Urothelium cell line (cell line): ENCODE data around the gene UBAC2.
"Not testable (repeated sequence)": the region's sequence is repeated elsewhere in the genome, so short reads cannot be mapped to it uniquely, and the experiment has no call there.

Source experiments
- DNase-seq: peaks from one replicate; pipeline ENCODE4 v3.0.0; 2011; ENCODE audit warnings: low spot score, mixed read lengths
- FAIRE-seq: peaks from 2 replicates; lab custom pipeline; 2011; peaks lifted over from hg19 to GRCh38; lab: Jason Lieb, UNC

Gene UBAC2

GRCh38 chr13:99385940-99386339 is 185.3 kb downstream of the UBAC2 start:
- no peak for DNase-seq
- FAIRE-seq, result no peak

DNA sequence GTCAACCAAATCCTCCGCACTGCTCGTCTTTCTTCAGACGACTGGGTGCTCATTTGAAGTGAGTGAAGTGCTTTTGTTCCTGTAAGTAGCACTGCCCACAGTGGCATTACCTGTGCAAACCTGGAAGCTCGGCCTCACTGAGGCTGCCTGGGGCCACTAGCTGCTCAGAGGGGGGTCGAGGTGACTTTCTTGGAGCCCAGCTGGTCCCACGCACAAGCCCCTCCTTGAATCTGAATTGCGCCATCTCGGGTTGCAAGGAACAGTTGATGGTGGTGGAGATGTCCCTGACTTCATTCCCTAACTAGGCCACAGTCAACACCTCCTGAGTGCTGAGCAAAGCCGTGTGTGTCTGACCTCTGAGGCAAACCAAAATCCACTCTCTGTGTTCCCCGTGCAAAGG is 185.8 kb downstream of the UBAC2 start:
- no peak for DNase-seq

DNA sequence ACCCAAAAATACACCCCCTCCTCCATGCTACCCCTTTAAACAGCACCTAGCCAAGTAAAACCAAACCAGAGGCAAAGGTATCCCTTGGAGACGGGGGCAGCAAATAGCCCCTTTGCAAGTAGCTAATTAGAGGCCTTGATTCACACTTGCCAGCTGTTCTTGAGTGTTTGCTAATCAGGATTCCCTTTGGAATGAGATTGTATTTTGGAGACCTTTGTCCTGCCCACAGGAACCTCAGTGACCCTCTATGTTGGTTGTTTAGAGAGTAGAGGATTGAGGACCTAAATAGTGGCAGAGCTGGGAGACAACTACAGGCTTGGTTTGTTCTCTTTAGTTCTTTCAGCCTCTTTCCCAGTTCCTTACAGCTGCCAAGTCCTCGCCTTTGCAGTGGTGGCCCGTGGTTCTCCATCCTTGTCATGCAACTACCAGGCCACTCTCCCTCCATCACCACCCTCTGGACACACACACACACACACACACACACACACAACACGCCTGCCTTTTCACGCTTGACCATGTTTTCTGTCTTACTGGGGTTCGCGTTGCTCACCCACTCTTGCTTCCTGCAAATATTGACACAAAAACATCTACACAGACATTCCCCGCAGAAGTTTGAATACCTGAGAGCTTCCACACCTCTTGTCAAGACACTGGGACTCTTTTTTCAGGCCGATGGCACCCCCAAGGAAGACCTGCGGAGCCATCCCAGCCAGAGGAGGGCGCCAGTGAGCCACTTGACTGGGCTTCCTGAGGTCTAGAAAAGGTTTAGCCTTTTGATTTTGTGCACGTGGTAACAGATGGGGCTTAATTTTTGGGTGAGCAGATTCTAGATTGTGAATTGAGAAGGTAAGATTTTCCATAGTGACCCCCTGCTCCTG is 186.5 kb downstream of the UBAC2 start:
- DNase-seq (peak; percentile 28), FAIRE-seq (no peak)

More for the DNA sequence above, 185.8 kb downstream of the UBAC2 start:
- no peak for FAIRE-seq

- FAIRE-seq (no peak), DNase-seq (no peak)
Measured at GRCh38 chr13:99388334-99388923, 187.8 kb downstream of the UBAC2 start.

- not testable (repeated sequence) for FAIRE-seq, DNase-seq
Measured at GRCh38 chr13:99389094-99389493, 188.4 kb downstream of the UBAC2 start.

DNA sequence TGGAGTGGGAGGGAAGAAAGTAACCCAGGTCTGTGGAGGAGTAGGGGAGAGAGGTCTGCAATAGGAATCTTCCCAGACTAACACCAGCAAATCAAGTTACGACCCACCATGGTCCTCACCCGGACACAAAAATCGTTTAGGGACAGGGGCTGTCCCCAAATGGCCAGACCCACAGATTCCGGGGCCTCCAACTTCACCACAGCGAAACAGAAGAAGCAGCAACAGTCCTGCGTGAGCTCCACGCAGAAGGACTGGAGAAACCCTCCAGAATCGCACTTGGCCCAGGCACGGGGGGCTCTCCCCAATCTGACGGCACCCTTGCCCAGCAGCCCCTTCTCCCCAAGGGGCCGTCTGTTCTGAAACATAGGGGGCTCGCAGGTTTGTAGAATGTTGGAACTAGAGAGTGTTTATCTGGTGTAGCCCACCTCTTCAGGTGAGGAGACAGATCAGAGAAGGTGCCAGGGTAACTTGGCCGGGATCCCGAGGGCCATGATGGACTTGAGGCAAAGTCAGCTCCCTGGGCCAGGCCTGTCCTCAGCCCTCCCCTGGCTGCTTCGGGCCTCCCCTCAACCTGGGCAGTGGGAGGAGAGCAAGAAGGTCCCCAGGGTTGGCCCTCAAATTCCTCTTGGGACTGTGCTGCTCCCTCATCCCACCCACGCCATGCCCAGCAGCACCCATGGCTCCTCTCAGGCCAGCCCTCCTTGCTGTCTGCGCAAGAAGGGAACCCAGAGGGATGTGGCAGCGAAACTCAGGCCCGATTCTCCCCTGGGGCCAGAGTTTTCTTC is 189.1 kb downstream of the UBAC2 start:
- no peak for FAIRE-seq
- DNase-seq, result no peak

GRCh38 chr13:99390601-99391000 is 189.9 kb downstream of the UBAC2 start:
- DNase-seq (no peak), FAIRE-seq (no peak)

DNA sequence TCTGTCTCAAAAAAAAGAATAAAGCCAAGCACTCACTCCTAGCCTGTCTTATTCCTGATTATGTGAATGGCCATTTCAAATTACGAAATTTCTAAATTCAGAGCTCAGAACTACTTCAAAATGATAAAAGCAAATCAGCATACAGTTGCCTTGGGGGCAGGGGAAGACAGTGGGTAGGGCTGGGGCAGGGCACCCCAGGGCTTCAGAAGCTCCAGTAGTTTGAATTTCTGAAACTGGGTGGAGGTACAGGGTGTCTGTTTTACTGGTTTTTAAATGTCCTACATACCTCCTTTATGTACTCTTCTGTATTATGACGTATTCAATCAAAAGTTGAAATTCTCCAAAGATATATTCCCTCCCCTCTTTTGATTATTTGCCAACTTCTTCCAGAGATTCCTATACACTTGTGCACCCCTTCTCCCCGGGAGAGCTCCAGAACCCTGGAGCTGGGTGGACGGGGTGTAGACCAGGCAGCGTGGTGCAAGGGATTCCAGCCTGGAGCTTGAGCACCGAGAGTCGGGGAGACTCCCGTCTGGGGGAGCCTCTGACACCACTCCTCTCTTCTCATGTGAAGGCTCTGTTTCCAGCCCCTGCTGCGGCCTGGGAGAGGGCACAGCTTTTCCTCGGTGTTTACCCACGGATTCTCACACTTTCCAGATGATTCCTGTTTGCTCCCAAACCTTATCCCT is 191.3 kb downstream of the UBAC2 start:
- FAIRE-seq (no peak), DNase-seq (no peak)

DNA sequence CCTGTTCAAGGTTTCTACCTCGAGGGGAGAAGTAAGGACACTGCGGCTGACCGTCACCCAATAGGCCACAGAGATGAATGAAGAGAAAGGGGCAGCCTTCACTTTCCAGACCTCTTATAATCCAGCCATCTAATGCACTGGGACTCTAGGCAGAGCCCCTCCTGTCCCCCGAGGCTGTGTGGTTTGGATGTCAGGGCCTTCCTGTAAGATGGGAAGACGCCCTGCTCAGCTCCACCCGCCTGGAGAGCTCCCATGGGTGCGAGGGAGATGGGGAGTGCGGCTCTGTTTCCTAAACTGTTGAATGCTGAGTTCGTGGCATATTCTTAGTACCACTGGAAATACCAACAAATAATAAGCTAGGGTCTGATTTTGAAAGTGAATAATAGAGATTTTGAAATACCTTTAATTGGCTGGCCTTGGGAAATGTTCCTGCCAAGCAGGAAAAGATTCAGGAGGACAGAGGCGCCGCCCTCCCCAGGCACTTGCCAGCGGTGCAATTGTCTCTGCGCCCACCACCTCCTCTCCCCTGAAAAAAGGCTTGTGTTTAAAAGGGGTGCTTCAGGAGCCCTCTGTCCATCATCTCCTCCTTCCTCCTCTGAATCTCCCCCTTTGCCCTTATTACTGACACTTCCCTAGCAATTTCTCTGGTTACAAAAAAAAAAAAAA is 191.9 kb downstream of the UBAC2 start:
- no peak for DNase-seq
- FAIRE-seq, result no peak

DNA sequence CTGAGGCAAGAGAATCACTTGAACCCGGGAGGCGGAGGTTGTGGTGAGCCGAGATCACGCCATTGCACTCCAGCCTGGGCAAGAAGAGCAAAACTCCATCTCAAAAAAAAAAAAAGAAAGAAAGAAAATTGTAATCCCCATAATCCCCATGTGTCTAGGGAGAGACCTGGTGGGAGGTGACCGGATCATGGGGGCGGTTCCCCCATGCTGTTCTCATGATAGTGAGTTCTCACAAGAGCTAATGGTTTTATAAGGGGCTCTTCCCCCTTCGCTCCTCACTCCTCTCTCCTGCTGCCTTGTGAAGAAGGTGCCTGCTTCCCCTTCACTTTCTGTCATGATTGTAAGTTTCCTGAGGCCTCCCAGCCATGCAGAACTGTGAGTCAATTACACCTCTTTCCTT is 192.7 kb downstream of the UBAC2 start:
- not testable (repeated sequence) for FAIRE-seq, DNase-seq

GRCh38 chr13:99393791-99394735 is 193.4 kb downstream of the UBAC2 start:
- FAIRE-seq (no peak), DNase-seq (no peak)

GRCh38 chr13:99395436-99395835 is 194.8 kb downstream of the UBAC2 start:
- no peak for FAIRE-seq

DNA sequence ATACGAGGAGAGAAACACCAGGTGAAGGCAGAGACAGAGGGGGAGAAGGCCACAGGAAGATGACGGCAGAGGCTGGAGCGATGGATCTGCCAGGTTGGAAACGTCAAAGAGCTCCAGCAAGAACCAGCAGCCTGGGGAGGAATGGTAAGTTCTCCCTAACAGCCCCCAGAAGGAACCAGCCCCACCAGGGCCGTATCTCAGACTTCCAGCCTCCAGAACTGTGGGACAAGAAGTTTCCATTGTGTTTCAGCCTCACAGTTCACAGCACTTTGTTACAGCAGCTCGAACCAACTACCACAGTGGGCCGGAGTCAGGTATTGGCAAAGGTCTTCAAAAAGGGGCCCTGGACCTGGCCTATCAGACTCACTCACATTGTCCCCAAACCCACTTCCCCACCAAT is 195.8 kb downstream of the UBAC2 start:
- FAIRE-seq (no peak), DNase-seq (no peak)

More at GRCh38 chr13:99395436-99395835, 194.8 kb downstream of the UBAC2 start:
- DNase-seq, result no peak

GRCh38 chr13:99398071-99398470 is 197.4 kb downstream of the UBAC2 start:
- FAIRE-seq, result no peak
- DNase-seq, result no peak

DNA sequence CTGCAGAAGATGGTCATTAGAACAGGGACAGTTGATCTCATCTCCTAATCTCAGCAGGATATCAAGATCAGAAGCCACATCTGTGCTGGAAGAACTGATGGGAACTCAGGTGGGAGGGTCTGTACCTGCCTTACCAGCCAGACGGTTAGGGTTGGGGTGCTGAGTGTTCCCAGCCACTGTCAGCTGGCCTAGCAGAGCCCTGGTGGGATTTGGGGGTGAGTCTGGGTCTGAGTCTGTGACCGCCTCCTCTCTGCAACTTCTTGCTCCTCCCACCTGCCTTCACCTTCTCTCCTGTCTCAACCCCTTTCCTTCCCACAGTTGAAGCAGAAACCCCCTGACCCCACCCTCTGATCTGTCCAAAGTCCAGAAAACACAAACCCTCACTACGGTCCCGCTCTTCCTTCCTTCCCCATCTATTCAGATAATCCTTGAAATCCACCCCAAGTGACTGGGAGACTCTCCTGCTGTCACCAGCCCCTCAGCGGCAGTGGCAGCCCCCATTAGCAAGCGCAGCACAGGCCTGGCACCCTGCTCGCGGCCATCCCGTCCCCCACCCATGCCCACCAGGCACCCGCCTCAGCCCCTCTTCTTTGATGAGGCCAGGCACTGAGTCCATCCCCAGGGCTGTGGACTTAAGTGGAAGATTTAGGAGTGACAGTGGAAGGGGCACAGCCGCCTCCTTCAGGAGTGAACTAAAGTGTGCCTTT is 198.4 kb downstream of the UBAC2 start:
- no peak for FAIRE-seq
- no peak for DNase-seq

DNA sequence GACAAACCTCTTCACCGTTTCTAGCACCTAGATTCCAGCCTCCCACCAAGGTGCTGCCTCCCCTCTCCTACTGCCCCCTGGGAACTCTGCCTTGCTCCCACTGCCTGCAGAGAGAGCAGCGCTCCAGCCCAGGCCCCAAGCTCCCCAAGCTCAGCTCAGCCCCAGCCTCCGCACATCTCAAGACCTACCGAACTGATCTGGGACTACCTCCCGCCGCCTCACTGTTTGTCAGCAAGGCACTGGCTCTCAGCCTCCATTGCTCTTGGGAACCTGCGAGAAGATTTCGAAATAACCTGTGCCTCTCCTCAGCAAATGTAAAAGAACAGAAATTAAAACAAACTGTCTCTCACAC is 198.9 kb downstream of the UBAC2 start:
- DNase-seq (no peak), FAIRE-seq (no peak)

GRCh38 chr13:99403458-99403971 is 202.9 kb downstream of the UBAC2 start:
- FAIRE-seq, result no peak
- DNase-seq, result no peak

GRCh38 chr13:99404005-99404755 is 203.5 kb downstream of the UBAC2 start:
- FAIRE-seq (no peak), DNase-seq (no peak)
